Epidermal melanocyte (primary cell): ENCODE data around the gene SYT5.
"Not testable (repeated sequence)": the region's sequence is repeated elsewhere in the genome, so short reads cannot be mapped to it uniquely, and the experiment has no call there.

Experiments
- DNase-seq: peaks from one replicate; pipeline ENCODE4 v3.0.0; 2011; ENCODE audit warnings: low spot score; ENCODE audit not compliant: insufficient read length

Gene SYT5

GRCh38 chr19:55172318-55172717 lies 7.8 kb downstream of the SYT5 start:
- not testable (repeated sequence) for DNase-seq

- no peak for DNase-seq
Measured at GRCh38 chr19:55171440-55171839, 8.6 kb downstream of the SYT5 start.

- DNase-seq = no peak
Measured at GRCh38 chr19:55169136-55169535, 11.0 kb downstream of the SYT5 start.

- DNase-seq = peak; percentile 100
Measured at GRCh38 chr19:55166530-55167268, 13.4 kb downstream of the SYT5 start, which contains the start of gene DNAAF3. DNAAF3 (minus strand) TSS chr19:55166613; CDS start chr19:55166413, 200 bp downstream.

GRCh38 chr19:55165952-55166529 lies 14.0 kb downstream of the SYT5 start:
- DNase-seq = peak; percentile 79

- DNase-seq = no peak
Measured at GRCh38 chr19:55161571-55162322, 18.3 kb downstream of the SYT5 start.

GRCh38 chr19:55160986-55161365 lies 19.1 kb downstream of the SYT5 start:
- DNase-seq = no peak

GRCh38 chr19:55160128-55160985 lies 19.7 kb downstream of the SYT5 start:
- peak; percentile 93 for DNase-seq

- no peak for DNase-seq
Measured at GRCh38 chr19:55158848-55159749, 21.0 kb downstream of the SYT5 start.

- DNase-seq = no peak
Measured at GRCh38 chr19:55158423-55158822, 21.7 kb downstream of the SYT5 start.

- no peak for DNase-seq
Measured at GRCh38 chr19:55157064-55157908, 22.8 kb downstream of the SYT5 start, which contains the start of gene TNNI3. TNNI3 (minus strand) TSS chr19:55157732; CDS start chr19:55157589, 143 bp downstream.

GRCh38 chr19:55156202-55157063 lies 23.7 kb downstream of the SYT5 start:
- DNase-seq = peak; percentile 79

- not testable (repeated sequence) for DNase-seq
Measured at GRCh38 chr19:55155784-55156183, 24.3 kb downstream of the SYT5 start.

GRCh38 chr19:55153652-55154264 lies 26.3 kb downstream of the SYT5 start:
- DNase-seq = no peak

- DNase-seq = no peak
Measured at GRCh38 chr19:55152017-55152416, 28.1 kb downstream of the SYT5 start.

GRCh38 chr19:55149078-55150003 lies 30.7 kb downstream of the SYT5 start, which contains the start of gene TNNT1:
TNNT1 (minus strand) TSS chr19:55149206; CDS start chr19:55147157, 2,049 bp downstream.
- DNase-seq = no peak
